Endothelial cell of umbilical vein (primary cell): ENCODE data around the gene TCF7. TPM values are rescaled to one million over a fixed set of nuclear protein-coding genes. Genes with fewer than 3 reads are reported as not detected.

Experiments used
- BruUV-seq: library from RNA; stranded (reverse); fragments of 400-500 nt; replicated peaks from 2 replicates; lab custom pipeline; 2021; lab: Mats Ljungman, UMichigan
- CTCF ChIA-PET: fragments of 300-600, 350-600 bp; sonication (Branson Sonifier 250); formaldehyde crosslinking; loops from one replicate; lab custom pipeline; 2021; ENCODE audit warnings: antibody characterized with exemption, inconsistent platforms; lab: Charles Lee
- POLR2A ChIA-PET: fragments of 300-600, 350-600 bp; sonication (Branson Sonifier 250); formaldehyde crosslinking; loops from one replicate; lab custom pipeline; 2021; ENCODE audit warnings: antibody characterized with exemption, inconsistent platforms; lab: Charles Lee
- DNase-seq: peaks from one replicate; pipeline ENCODE4 v3.0.0-alpha.2; 2011; ENCODE audit warnings: low read depth, low spot score
- FAIRE-seq: peaks from 2 replicates; lab custom pipeline; 2011; peaks lifted over from hg19 to GRCh38; lab: Jason Lieb, UNC
- H2AFZ ChIP-seq: 2 replicates; pipeline ENCODE4 v1.6.0; 2012; ENCODE audit warnings: low read depth, low read length, control low read depth, inconsistent platforms
- H3K27ac ChIP-seq: 2 replicates; pipeline ENCODE4 v1.5.1; 2011; ENCODE audit warnings: low read depth, mild to moderate bottlenecking, control low read depth, low read length, moderate library complexity; ENCODE audit not compliant: insufficient read depth
- H3K27me3 ChIP-seq, 2 experiments: 2 replicates each; pipeline versions ENCODE4 v1.6.0 to v1.6.1; 2011; ENCODE audit warnings: low read length in 2 of 2, mixed read lengths in 1 of 2; ENCODE audit not compliant: control insufficient read depth in 2 of 2, insufficient read depth in 2 of 2
- H3K36me3 ChIP-seq, 2 experiments: 2 replicates in 1 of 2; 3 replicates in 1 of 2; pipeline ENCODE4 v1.5.1; 2011; ENCODE audit warnings: low read length in 2 of 2, mild to moderate bottlenecking in 1 of 2, moderate library complexity in 1 of 2; ENCODE audit not compliant: control insufficient read depth in 2 of 2, insufficient read depth in 2 of 2; ENCODE audit errors: extremely low read depth in 1 of 2
- H3K4me1 ChIP-seq: 3 replicates; pipeline ENCODE4 v1.5.1; 2011; ENCODE audit warnings: mild to moderate bottlenecking, low read length; ENCODE audit not compliant: control insufficient read depth, insufficient read depth; ENCODE audit errors: extremely low read depth
- H3K4me2 ChIP-seq: 2 replicates; pipeline ENCODE4 v1.6.1; 2011; ENCODE audit warnings: low read length, control low read depth, mixed read lengths; ENCODE audit not compliant: insufficient read depth
- H3K4me3 ChIP-seq, 3 experiments: fragments of 200-600 bp in 1 of 3; sonication (generic), shearing (Covaris generic) in 1 of 3; replicated peaks in 1 of 3; 2 replicates each; pipeline ENCODE4 v1.5.1; 2011 to 2016; ENCODE audit warnings: control low read depth in 3 of 3, low read length in 3 of 3, mild to moderate bottlenecking in 2 of 3, inconsistent platforms in 1 of 3, low read depth in 1 of 3, moderate library complexity in 1 of 3; ENCODE audit not compliant: insufficient read depth in 1 of 3
- H3K79me2 ChIP-seq: 2 replicates; pipeline ENCODE4 v1.6.0; 2012; ENCODE audit warnings: low read length, inconsistent platforms; ENCODE audit not compliant: control insufficient read depth, insufficient read depth
- H3K9ac ChIP-seq: replicated peaks from 2 replicates; pipeline ENCODE3; 2011; ENCODE audit warnings: low read length, control low read depth; ENCODE audit not compliant: insufficient read depth; ENCODE audit errors: extremely low read depth
- H3K9me1 ChIP-seq: replicated peaks from 3 replicates; pipeline ENCODE4 v1.6.0; 2011; ENCODE audit warnings: mild to moderate bottlenecking, low read length; ENCODE audit not compliant: control insufficient read depth, insufficient read depth; ENCODE audit errors: extremely low read depth
- H3K9me3 ChIP-seq: replicated peaks from 2 replicates; pipeline ENCODE4 v1.5.1; 2012; ENCODE audit warnings: low read length, inconsistent platforms; ENCODE audit not compliant: control insufficient read depth, insufficient read depth
- H4K20me1 ChIP-seq: replicated peaks from 2 replicates; pipeline ENCODE3; 2011; ENCODE audit warnings: mild to moderate bottlenecking, low read length; ENCODE audit not compliant: control insufficient read depth, insufficient read depth; ENCODE audit errors: extremely low read depth
- CTCF ChIP-seq, 2 donors: IDR thresholded peaks; 1 replicate in 1 of 2; 2 replicates in 1 of 2; pipeline ENCODE4 v1.5.1; 2011; ENCODE audit warnings: low read length in 2 of 2, mild to moderate bottlenecking in 2 of 2, moderate library complexity in 2 of 2, control low read depth in 1 of 2, inconsistent platforms in 1 of 2, low read depth in 1 of 2; ENCODE audit not compliant: insufficient read depth in 1 of 2; ENCODE audit errors: extremely low read depth in 1 of 2
- EZH2 ChIP-seq: IDR thresholded peaks from 2 replicates; pipeline ENCODE4 v1.6.1; 2012; ENCODE audit warnings: borderline replicate concordance, low read depth, mild to moderate bottlenecking, moderate library complexity, low read length, inconsistent platforms; ENCODE audit not compliant: severe bottlenecking
- FOS ChIP-seq: IDR thresholded peaks from 2 replicates; pipeline ENCODE4 v1.6.1; 2011; ENCODE audit warnings: mild to moderate bottlenecking, low read length, moderate library complexity, borderline replicate concordance; ENCODE audit not compliant: insufficient read depth
- GATA2 ChIP-seq: IDR thresholded peaks from 2 replicates; pipeline ENCODE4 v1.7.0; 2011; ENCODE audit warnings: low read depth, mild to moderate bottlenecking, moderate library complexity, mixed read lengths, low read length; ENCODE audit not compliant: insufficient read length, insufficient read depth
- JUN ChIP-seq: IDR thresholded peaks from 2 replicates; pipeline ENCODE4 v1.6.1; 2011; ENCODE audit warnings: borderline replicate concordance, low read depth; ENCODE audit not compliant: insufficient read length, insufficient read depth
- MAX ChIP-seq: IDR thresholded peaks from 2 replicates; pipeline ENCODE4 v1.6.1; 2011; ENCODE audit not compliant: insufficient read depth, insufficient read length
- MYC ChIP-seq: IDR thresholded peaks from one replicate; pipeline ENCODE4 v1.6.1; 2011; ENCODE audit warnings: mild to moderate bottlenecking, low read depth, low read length
- POLR2A ChIP-seq: IDR thresholded peaks from 2 replicates; pipeline ENCODE4 v1.6.1; 2012; ENCODE audit warnings: low read depth, mild to moderate bottlenecking, control low read depth, low read length
- POLR2AphosphoS5 ChIP-seq: IDR thresholded peaks from 2 replicates; pipeline ENCODE4 v1.6.1; 2012; ENCODE audit warnings: low read depth, mild to moderate bottlenecking, control low read depth, low read length, moderate library complexity; ENCODE audit not compliant: insufficient read depth
- dilution Hi-C: fragments of 300-500 bp; cut with MboI; formaldehyde crosslinking; loops from one replicate; pipeline ENCODE4 v1.15.0; 2019; ENCODE audit warnings: low sequenced_read_pairs; ENCODE audit not compliant: extremely low pct_ligation_motif_present
- intact Hi-C: fragments of 100-400 bp; cut with micrococcal nuclease; formaldehyde crosslinking; loops from one replicate; pipeline ENCODE4 v1.10.0; 2022
- polyA plus RNA-seq, 4 experiments: library from polyadenylated mRNA; depleted of rRNA in 3 of 4; stranded (reverse) in 3 of 4; unstranded in 1 of 4; fragments of >200 nt; gene quantifications; 2 replicates each; pipeline versions ENCODE4 v1.2.1 to v1.2.3, GENCODE V29; 2011 to 2012; ENCODE audit warnings: missing spikeins in 1 of 4
- total RNA-seq: library from RNA; stranded (reverse); gene quantifications from 2 replicates; pipeline ENCODE4 v1.2.3, GENCODE V29; 2021

TCF7 gene
- total and polyA plus RNA-seq, 2 donors (not counting 3 experiments of a cell fraction or from before 2014, with no cell fraction given) = 1.8 to 2.5 TPM

GRCh38 chr5:134133188-134133994 is 18.9 kb downstream of the TCF7 start:
- Histone ChIP-seq H3K36me3 (peaks cover 0 to 7% of the 10 kb centered on the region in 2 experiments), H3K4me2 (no peak overlapping the region), H3K4me1 (no peaks in the 10 kb centered on the region), H3K79me2 (no peaks in the 10 kb centered on the region), H3K9me1 (no peaks in the 10 kb centered on the region), H4K20me1 (no peaks in the 10 kb centered on the region), H3K27ac (no peak overlapping the region), H3K4me3 (no peak overlapping the region), H3K9me3 (no peaks in the 10 kb centered on the region), H3K27me3 (no peaks in the 10 kb centered on the region), H2AFZ (no peak overlapping the region), H3K9ac (no peak overlapping the region)
- no TSS peak for BruUV-seq
- TF ChIP-seq POLR2A = no peak
- no peak for TF ChIP-seq POLR2AphosphoS5
- TF ChIP-seq EZH2 = no peak
- TF ChIP-seq GATA2 = no peak
- no peak for TF ChIP-seq MYC
- no peak for TF ChIP-seq JUN
- no peak for TF ChIP-seq FOS
- no peak for TF ChIP-seq CTCF (IDR thresholded peaks at IDR 0.05; ENCODE audit: extremely low read depth in 1 of 2, insufficient read depth in 1 of 2, low read depth in 1 of 2, low read length in 2 of 2)
- TF ChIP-seq MAX = no peak
- DNase-seq (no peak), FAIRE-seq (no peak)
- ChIA-PET CTCF (interaction anchor here (1.7 to 15.2 kb wide), 2 partner anchors 91 to 94 kb away, joined by 6 to 517 read pairs; no protein-coding TSS in a partner anchor), POLR2A (no interaction called here)
- dilution Hi-C loops = no loop called here
- intact Hi-C loops = no loop called here
